Mesothelial cell of epicardium (in vitro differentiated cells): ENCODE measurements around the gene HTRA1. TPM values are rescaled to one million over a fixed set of nuclear protein-coding genes. Genes with fewer than 3 reads are reported as not detected.

ENCODE experiments used
- DNase-seq, 2 experiments: peaks; one replicate each; pipeline ENCODE4 v3.0.0; 2021; ENCODE audit warnings: low spot score in 2 of 2; ENCODE audit not compliant: unreplicated experiment in 2 of 2
- H3K27ac Mint-ChIP-seq: 2 replicates; pipeline ENCODE4 v1.8.0; 2021; ENCODE audit warnings: mixed read lengths
- H3K27me3 Mint-ChIP-seq: 2 replicates; pipeline ENCODE4 v1.8.0; 2021; ENCODE audit warnings: low read depth, mixed read lengths
- H3K36me3 Mint-ChIP-seq: 2 replicates; pipeline ENCODE4 v1.8.0; 2021; ENCODE audit warnings: mixed read lengths
- H3K4me1 Mint-ChIP-seq: 2 replicates; pipeline ENCODE4 v1.8.0; 2021; ENCODE audit warnings: mixed read lengths
- H3K4me3 Mint-ChIP-seq: 2 replicates; pipeline ENCODE4 v1.8.0; 2021; ENCODE audit warnings: mild to moderate bottlenecking, moderate library complexity, mixed read lengths
- H3K9me3 Mint-ChIP-seq: 2 replicates; pipeline ENCODE4 v1.8.0; 2021; ENCODE audit warnings: mixed read lengths
- total RNA-seq: library from RNA; stranded (reverse); gene quantifications from 3 replicates; pipeline ENCODE4 v1.2.1, GENCODE V29; 2021
- TF ChIP-seq, protein P1 (sequence below): fragments of 200-600 bp; sonication (generic); IDR thresholded peaks from one replicate; pipeline ENCODE4 v1.5.0; 2021; ENCODE audit warnings: antibody characterized with exemption; ENCODE audit not compliant: unreplicated experiment

HTRA1 gene
- total RNA-seq, 1 donor from 2014 or later, result 12.2 TPM

DNA sequence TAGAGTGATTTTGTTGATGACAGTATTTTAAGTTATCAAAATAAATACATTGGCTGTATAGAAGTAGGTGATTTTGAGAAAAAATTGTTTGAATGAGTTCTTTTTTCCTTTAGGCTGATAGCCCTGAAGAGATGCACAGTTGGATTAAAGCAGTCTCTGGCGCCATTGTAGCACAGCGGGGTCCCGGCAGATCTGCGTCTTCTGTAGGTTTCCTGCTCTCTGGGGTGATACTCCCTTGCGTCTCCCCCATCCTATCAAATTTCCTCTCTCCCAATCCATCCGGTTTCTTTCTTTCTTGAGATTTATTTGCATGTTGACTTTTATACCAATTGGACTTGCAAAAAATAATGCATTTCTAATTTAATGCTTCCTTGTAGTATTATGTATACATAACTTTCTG is 34.5 kb upstream of the HTRA1 start:
- Mint-ChIP-seq H3K4me1 (no peaks in the 10 kb centered on the region), H3K27me3 (no peaks in the 10 kb centered on the region), H3K27ac (no peak overlapping the region), H3K36me3 (peaks cover 17% of the 10 kb centered on the region), H3K4me3 (no peak overlapping the region), H3K9me3 (no peaks in the 10 kb centered on the region)
- TF ChIP-seq, protein P1, sequence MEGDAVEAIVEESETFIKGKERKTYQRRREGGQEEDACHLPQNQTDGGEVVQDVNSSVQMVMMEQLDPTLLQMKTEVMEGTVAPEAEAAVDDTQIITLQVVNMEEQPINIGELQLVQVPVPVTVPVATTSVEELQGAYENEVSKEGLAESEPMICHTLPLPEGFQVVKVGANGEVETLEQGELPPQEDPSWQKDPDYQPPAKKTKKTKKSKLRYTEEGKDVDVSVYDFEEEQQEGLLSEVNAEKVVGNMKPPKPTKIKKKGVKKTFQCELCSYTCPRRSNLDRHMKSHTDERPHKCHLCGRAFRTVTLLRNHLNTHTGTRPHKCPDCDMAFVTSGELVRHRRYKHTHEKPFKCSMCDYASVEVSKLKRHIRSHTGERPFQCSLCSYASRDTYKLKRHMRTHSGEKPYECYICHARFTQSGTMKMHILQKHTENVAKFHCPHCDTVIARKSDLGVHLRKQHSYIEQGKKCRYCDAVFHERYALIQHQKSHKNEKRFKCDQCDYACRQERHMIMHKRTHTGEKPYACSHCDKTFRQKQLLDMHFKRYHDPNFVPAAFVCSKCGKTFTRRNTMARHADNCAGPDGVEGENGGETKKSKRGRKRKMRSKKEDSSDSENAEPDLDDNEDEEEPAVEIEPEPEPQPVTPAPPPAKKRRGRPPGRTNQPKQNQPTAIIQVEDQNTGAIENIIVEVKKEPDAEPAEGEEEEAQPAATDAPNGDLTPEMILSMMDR, result no peak
- DNase-seq, result no peak

DNA sequence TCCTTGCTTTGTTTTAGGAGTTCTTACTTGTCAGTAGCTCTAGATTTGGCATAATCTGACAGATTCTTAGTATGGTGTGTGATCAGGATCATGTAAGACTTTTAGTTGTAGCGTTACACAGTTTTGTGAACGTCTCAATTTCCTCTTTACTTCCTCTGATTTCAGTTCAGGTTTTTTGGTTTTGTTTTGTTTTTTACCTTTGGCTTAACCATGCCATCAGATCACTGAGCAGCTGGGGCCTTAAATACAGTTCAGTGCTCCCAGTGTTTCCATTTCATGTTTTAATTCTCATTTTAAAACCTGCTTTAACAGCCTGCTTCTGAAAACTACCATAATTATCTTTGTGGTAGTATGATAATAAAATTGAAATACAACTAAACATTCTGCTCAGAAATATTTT is 34.1 kb upstream of the HTRA1 start:
- H3K4me3 Mint-ChIP-seq, result no peak overlapping the region
- H3K36me3 Mint-ChIP-seq, result peaks cover 17% of the 10 kb centered on the region
- DNase-seq, result no peak

DNA sequence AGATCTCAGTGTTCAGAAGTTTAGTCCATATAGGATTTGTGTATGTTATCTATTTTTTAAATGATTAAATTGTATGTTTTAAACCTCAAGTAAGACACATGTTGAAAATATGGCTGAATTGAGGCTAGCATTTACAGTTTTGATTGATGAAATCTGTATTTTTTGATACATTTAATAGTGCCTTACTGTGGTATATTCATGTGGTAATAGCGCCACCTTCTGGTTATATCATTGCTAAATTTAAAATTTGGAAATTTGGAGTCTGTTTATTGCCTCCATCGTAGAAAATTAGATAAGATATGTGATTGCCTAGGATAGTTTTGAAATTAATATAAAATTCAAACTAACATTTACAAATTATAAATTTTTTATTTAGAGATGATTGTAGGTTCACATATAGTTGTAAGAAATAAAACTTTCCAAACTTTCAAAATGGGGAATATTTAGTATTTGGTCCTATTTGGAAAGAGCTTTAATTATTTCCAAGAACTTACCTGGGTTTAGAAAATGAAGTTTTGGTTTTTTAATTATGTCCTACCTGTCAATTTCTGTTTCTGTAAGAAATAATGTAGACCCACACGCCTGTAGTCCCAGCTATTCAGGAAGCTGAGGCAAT is 26.0 kb upstream of the HTRA1 start:
- Mint-ChIP-seq H3K4me3 (no peak overlapping the region), H3K9me3 (peaks cover 2% of the 10 kb centered on the region), H3K27ac (no peak overlapping the region), H3K36me3 (peaks cover 9% of the 10 kb centered on the region), H3K27me3 (no peaks in the 10 kb centered on the region), H3K4me1 (no peaks in the 10 kb centered on the region)
- TF ChIP-seq, protein P1, result peak; percentile 91
- no peak for DNase-seq

More for the DNA sequence above, 34.1 kb upstream of the HTRA1 start:
- Mint-ChIP-seq H3K4me1 (no peaks in the 10 kb centered on the region), H3K9me3 (no peaks in the 10 kb centered on the region), H3K27ac (no peak overlapping the region), H3K27me3 (no peaks in the 10 kb centered on the region)
- TF ChIP-seq, protein P1, result no peak

DNA sequence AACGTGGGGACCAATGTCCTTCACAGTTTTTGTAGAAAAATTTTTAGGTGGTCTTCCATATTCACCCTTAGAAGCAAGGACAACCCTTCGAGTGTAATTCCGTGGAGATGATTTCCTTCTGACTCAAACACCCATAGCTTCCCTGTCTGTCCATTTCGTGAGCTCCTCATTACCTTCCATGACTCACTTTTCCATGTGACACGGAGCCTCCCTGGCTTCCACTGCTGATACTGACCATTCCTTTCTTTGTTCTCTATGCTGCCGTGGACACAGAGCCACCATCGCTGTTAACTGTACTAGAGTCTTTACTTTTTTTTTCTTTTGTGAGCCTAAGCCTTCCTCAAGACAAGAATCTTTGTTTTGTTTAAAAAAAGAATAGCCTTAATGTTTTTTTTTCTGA is 19.4 kb upstream of the HTRA1 start:
- H3K4me3 Mint-ChIP-seq, result no peak overlapping the region
- H3K36me3 Mint-ChIP-seq, result peaks cover 5% of the 10 kb centered on the region
- H3K9me3 Mint-ChIP-seq, result peaks cover 14% of the 10 kb centered on the region
- H3K27me3 Mint-ChIP-seq, result no peaks in the 10 kb centered on the region
- TF ChIP-seq, protein P1, result no peak
- no peak for DNase-seq
- H3K4me1 Mint-ChIP-seq, result no peaks in the 10 kb centered on the region
- no peak overlapping the region for H3K27ac Mint-ChIP-seq

DNA sequence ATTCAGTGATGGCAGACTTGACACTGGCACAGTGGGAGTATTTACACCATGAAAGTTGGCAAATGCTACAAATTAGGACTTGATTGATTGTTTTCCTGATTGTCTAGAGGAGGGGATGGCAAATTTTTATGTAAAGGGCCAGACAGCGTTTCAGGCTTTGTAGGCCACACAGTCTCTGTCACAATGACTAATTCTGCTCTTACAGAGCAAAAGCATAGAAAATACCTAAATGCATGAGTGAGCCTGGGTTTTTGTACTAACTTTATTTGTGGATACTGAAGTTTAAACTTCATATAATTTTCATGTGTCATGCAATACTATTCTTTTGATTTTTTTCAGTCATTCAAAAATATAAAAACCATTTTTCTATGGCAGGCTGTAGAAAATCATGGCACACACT is 15.9 kb upstream of the HTRA1 start:
- no peak overlapping the region for H3K27ac Mint-ChIP-seq
- H3K36me3 Mint-ChIP-seq, result no peaks in the 10 kb centered on the region
- DNase-seq, result no peak
- no peak overlapping the region for H3K4me3 Mint-ChIP-seq
- H3K27me3 Mint-ChIP-seq, result no peaks in the 10 kb centered on the region
- H3K4me1 Mint-ChIP-seq, result peaks cover 4% of the 10 kb centered on the region
- TF ChIP-seq, protein P1, result no peak
- H3K9me3 Mint-ChIP-seq, result peaks cover 17% of the 10 kb centered on the region

DNA sequence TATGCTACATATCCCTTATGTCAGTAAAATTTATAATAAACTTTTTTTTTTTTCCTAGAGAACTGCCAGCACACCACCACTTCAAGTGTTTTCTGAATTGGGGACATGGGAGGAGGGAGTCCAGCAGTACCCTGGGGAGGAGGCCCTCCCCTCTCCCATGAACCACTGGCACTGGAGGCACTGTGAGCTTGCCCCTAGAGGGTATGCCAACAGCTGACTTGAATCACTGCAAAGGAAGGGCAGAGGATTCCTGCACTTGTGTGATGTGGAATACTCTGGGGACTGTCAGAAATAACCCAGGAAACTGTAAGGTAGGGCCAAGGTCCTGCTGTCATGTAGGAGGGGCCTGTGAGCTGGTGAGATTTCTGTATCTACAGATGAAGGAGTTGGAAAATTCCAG is 15.4 kb upstream of the HTRA1 start:
- TF ChIP-seq, protein P1, result no peak
- Mint-ChIP-seq H3K4me1 (peaks cover 4% of the 10 kb centered on the region), H3K36me3 (no peaks in the 10 kb centered on the region), H3K9me3 (peaks cover 16% of the 10 kb centered on the region), H3K4me3 (no peak overlapping the region), H3K27me3 (no peaks in the 10 kb centered on the region), H3K27ac (no peak overlapping the region)
- no peak for DNase-seq
